HG03135 (cell line): Measurements from ENCODE around the gene CRY2.

Experiments used
- ATAC-seq: cut with Tn5 transposase; IDR thresholded peaks from one replicate; pipeline ENCODE4 v1.9.1; 2021; ENCODE audit warnings: mild to moderate bottlenecking, moderate library complexity; ENCODE audit not compliant: unreplicated experiment

CRY2 gene

GRCh38 chr11:45929486-45930030 is 82.3 kb downstream of the CRY2 start:
- peak; percentile 28 for ATAC-seq

- peak; percentile 82 for ATAC-seq
These were observed 82.9 kb downstream of the CRY2 start for GRCh38 chr11:45930031-45930794.

GRCh38 chr11:45930951-45931570 is 83.8 kb downstream of the CRY2 start:
- ATAC-seq: no peak

GRCh38 chr11:45931739-45932138 is 84.5 kb downstream of the CRY2 start:
- no peak for ATAC-seq

GRCh38 chr11:45932217-45932616 is 84.9 kb downstream of the CRY2 start:
- no peak for ATAC-seq
